Aorta (tissue), 5 donors: ENCODE measurements around the gene RAB25. TPM values are rescaled to one million over a fixed set of nuclear protein-coding genes. Genes with fewer than 3 reads are reported as not detected.
"Not testable (repeated sequence)": the region's sequence is repeated elsewhere in the genome, so short reads cannot be mapped to it uniquely, and the experiment has no call there.

Experiments
- ATAC-seq: fragments of 200-7000 bp; cut with Tn5 transposase; one replicate; pipeline ENCODE4 v1.9.1; 2022; ENCODE audit warnings: moderate library complexity; ENCODE audit not compliant: low FRiP score
- DNase-seq, 2 donors: peaks; one replicate each; pipeline ENCODE4 v3.0.0-alpha.2; 2020
- H3K27ac ChIP-seq, 2 donors: one replicate each; pipeline ENCODE4 v1.5.1; 2013; ENCODE audit warnings: low read length in 2 of 2, mild to moderate bottlenecking in 2 of 2, moderate library complexity in 2 of 2, control low read depth in 1 of 2, inconsistent platforms in 1 of 2, low read depth in 1 of 2
- H3K27me3 ChIP-seq, 2 donors: one replicate each; pipeline ENCODE4 v1.6.1; 2013; ENCODE audit warnings: control low read depth in 1 of 2, low read length in 1 of 2, mild to moderate bottlenecking in 1 of 2, moderate library complexity in 1 of 2; ENCODE audit not compliant: insufficient read depth in 2 of 2, control insufficient read depth in 1 of 2
- H3K36me3 ChIP-seq, 2 donors: one replicate each; pipeline ENCODE4 v1.6.1; 2013; ENCODE audit warnings: control low read depth in 1 of 2, low read length in 1 of 2, mild to moderate bottlenecking in 1 of 2; ENCODE audit not compliant: insufficient read depth in 2 of 2, control insufficient read depth in 1 of 2
- H3K4me1 ChIP-seq, 2 donors: one replicate each; pipeline ENCODE4 v1.6.1; 2013; ENCODE audit warnings: low read length in 2 of 2, control low read depth in 1 of 2, mild to moderate bottlenecking in 1 of 2, moderate library complexity in 1 of 2; ENCODE audit not compliant: insufficient read depth in 2 of 2, control insufficient read depth in 1 of 2
- H3K4me3 ChIP-seq, 2 donors: one replicate each; pipeline ENCODE4 v1.5.1; 2013; ENCODE audit warnings: low read length in 2 of 2, control low read depth in 1 of 2, mild to moderate bottlenecking in 1 of 2
- H3K9me3 ChIP-seq: one replicate; pipeline ENCODE4 v1.6.1; 2013; ENCODE audit warnings: mild to moderate bottlenecking, low read length; ENCODE audit not compliant: control insufficient read depth
- WGBS, 2 donors: extraction: QIAGEN DNeasy Blood & Tissue Kit; methylation state at CpG; one replicate each; pipeline ENCODE4 v1.1.7; 2013; 5-methylcytosine and 5-hydroxymethylcytosine counted together
- intact Hi-C, 2 donors: fragments of 100-400 bp; cut with DNase I; formaldehyde crosslinking; loops; one replicate each; pipeline versions ENCODE4 v1.14.2 to v1.15.0; 2022
- polyA plus RNA-seq, 2 donors: library from polyadenylated mRNA; stranded (reverse); fragments of 200-250 nt; gene quantifications; one replicate each; pipeline ENCODE4 v1.2.3, GENCODE V29; 2013
- total RNA-seq, 2 donors: library from RNA; stranded (reverse); fragmentation: NEBNext Ultra II Directional; extraction: Animal tissue kit (Norgen Biotek cat#: 25700); gene quantifications; one replicate each; pipeline ENCODE4 v1.2.1, GENCODE V29; 2021
- donor health status: healthy with polysubstance abuse.
- donor health status: Bipolar disorder and iron deficiency.
- donor health status: DM: no; HTN: no; CAD: no.
- donor health status: DM: no; HTN: no; CAD: no.
- donor health status: DM: yes; HTN: yes; CAD: no.

The RAB25 gene
- total and polyA plus RNA-seq, 4 donors = 1.5 to 32.4 TPM; not detected in 2

DNA sequence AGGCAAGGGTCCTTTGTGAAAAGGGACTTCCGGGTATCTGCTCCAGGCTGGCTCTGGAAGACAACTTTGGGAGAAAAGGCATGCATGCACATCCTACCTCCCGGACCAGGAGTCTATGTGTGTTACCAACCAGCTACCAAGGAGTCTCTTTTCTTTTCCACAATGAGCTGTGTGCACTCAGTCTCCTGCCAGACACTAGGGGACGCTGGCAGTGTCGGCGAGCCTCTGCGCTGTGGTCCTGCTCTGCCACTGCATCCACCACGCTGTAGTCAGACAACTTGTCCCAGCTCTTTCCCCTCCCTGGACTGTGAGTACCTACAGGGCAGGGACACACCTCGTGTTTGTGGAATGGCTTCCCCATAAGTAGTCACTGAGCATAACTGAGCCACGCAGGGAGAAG, 35.1 kb upstream of the RAB25 start:
- intact Hi-C loops = no loop called here
- Histone ChIP-seq H3K4me3 (no peak overlapping the region), H3K9me3 (no peaks in the 10 kb centered on the region), H3K27me3 (no peaks in the 10 kb centered on the region), H3K27ac (no peak overlapping the region), H3K4me1 (no peaks in the 10 kb centered on the region), H3K36me3 (no peaks in the 10 kb centered on the region)
- DNase-seq (peak in 1 of 2 donors; percentile 54), ATAC-seq (no peak)
- WGBS, 2 donors = 10 to 12% methylated on average over 9 of the region's 9 CpGs

GRCh38 chr1:156026588-156026987, 34.4 kb upstream of the RAB25 start:
- Histone ChIP-seq H3K27me3 (no peaks in the 10 kb centered on the region), H3K4me1 (no peaks in the 10 kb centered on the region), H3K9me3 (no peaks in the 10 kb centered on the region), H3K27ac (no peak overlapping the region), H3K36me3 (no peaks in the 10 kb centered on the region), H3K4me3 (no peak overlapping the region)
- no peak for DNase-seq
- no peak for ATAC-seq
- 84 to 90% methylated on average over 4 of the region's 4 CpGs for WGBS, 2 donors
- intact Hi-C loops = no loop called here

- Histone ChIP-seq H3K36me3 (no peaks in the 10 kb centered on the region), H3K27ac (no peak overlapping the region), H3K9me3 (no peaks in the 10 kb centered on the region), H3K27me3 (no peaks in the 10 kb centered on the region), H3K4me3 (no peak overlapping the region), H3K4me1 (no peaks in the 10 kb centered on the region)
- DNase-seq (no peak), ATAC-seq (no peak)
- intact Hi-C loops = no loop called here
- WGBS, 2 donors = 49 to 51% methylated on average over 6 of the region's 6 CpGs
Observed at GRCh38 chr1:156033011-156033410, 27.9 kb upstream of the RAB25 start.

GRCh38 chr1:156034991-156035390, 26.0 kb upstream of the RAB25 start:
- 85 to 87% methylated on average over 4 of the region's 4 CpGs for WGBS, 2 donors
- H3K4me3 ChIP-seq, H3K27ac ChIP-seq, DNase-seq, H3K27me3 ChIP-seq, H3K9me3 ChIP-seq, ATAC-seq, intact Hi-C loops, H3K4me1 ChIP-seq, H3K36me3 ChIP-seq: not testable (repeated sequence)

DNA sequence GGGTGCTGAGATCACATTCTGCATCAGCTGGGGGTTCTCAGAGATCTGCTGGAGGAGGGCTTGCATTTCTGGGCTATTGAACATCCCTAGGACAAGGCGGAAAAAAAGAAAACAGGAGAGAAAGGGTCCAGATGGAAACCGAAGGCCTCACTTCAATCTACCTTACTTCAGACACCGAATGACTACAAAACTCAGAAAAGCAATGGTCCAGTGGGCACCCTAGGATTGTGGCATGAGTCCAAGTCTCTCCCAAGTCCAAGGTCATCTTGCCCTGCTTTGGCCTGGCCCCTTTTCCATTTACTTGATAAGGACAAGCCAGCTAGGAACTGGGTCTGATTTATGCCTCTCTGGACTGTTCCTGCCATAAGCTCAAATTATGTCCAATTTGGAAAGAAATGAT, 18.1 kb upstream of the RAB25 start:
- DNase-seq = no peak
- Histone ChIP-seq H3K4me3 (no peak overlapping the region), H3K9me3 (no peaks in the 10 kb centered on the region), H3K36me3 (peaks cover 0 to 4% of the 10 kb centered on the region in 2 donors), H3K27me3 (no peaks in the 10 kb centered on the region), H3K27ac (no peak overlapping the region), H3K4me1 (no peaks in the 10 kb centered on the region)
- 87 to 91% methylated on average over 3 of the region's 3 CpGs for WGBS, 2 donors
- intact Hi-C loops = no loop called here
- ATAC-seq = no peak

DNA sequence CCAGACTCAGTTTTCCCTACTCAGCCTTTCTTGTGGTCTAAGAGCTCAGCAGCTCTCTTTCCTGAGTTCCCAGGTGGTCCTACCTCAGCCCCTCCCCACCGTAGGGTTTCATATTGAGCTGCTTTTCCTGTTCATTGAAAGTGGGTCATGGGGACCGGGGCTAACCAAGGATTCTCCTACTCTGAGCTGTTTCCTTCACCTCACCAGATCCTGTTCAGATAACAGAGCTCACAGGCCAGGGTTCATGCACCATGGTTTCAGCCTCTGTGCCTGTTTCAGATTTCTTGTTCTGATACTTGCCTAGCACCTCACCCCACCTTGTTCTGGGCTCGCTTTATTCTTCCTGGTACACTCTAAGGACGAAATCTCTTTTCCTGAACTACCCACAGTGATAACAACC, 15.9 kb upstream of the RAB25 start:
- WGBS, 2 donors = 93 to 94% methylated on average over 4 of the region's 4 CpGs
- no peak for ATAC-seq
- intact Hi-C loops = no loop called here
- Histone ChIP-seq H3K27me3 (no peaks in the 10 kb centered on the region), H3K4me1 (no peaks in the 10 kb centered on the region), H3K9me3 (no peaks in the 10 kb centered on the region), H3K36me3 (peaks cover 0 to 4% of the 10 kb centered on the region in 2 donors), H3K4me3 (no peak overlapping the region), H3K27ac (no peak overlapping the region)
- DNase-seq = no peak

- H3K27me3 ChIP-seq = no peaks in the 10 kb centered on the region
- H3K27ac ChIP-seq = no peak overlapping the region
- intact Hi-C loops = no loop called here
- no peak overlapping the region for H3K4me3 ChIP-seq
- no peak for DNase-seq
- H3K36me3 ChIP-seq = no peaks in the 10 kb centered on the region
- 68 to 69% methylated on average over 3 of the region's 3 CpGs for WGBS, 2 donors
- H3K4me1 ChIP-seq = no peaks in the 10 kb centered on the region
- no peaks in the 10 kb centered on the region for H3K9me3 ChIP-seq
- ATAC-seq = no peak
Observed at GRCh38 chr1:156048663-156049258, 12.2 kb upstream of the RAB25 start.

DNA sequence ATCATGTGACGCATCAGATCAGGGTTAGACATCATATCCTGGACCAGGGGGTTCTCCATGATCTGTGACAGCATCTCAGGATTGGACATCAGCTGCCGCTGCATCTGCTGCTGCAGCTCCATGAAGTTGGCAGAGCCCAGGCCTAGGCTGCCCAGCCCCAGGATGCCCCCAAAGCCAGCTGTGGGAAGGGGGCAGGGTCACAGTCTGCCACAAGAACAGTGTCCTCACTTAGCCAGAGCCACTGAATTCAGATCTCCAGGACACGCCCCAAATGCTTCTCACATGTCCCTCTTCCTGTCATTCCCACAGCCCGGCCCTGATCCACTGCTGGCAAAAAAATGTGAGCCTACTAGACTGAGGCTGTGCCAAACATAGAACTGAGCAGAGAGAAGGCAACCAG, 10.6 kb upstream of the RAB25 start:
- Histone ChIP-seq H3K4me3 (no peak overlapping the region), H3K9me3 (no peaks in the 10 kb centered on the region), H3K4me1 (no peaks in the 10 kb centered on the region), H3K27me3 (no peaks in the 10 kb centered on the region), H3K36me3 (no peaks in the 10 kb centered on the region), H3K27ac (no peak overlapping the region)
- DNase-seq = no peak
- ATAC-seq = no peak
- intact Hi-C loops = no loop called here
- 70 to 78% methylated on average over 4 of the region's 4 CpGs for WGBS, 2 donors

DNA sequence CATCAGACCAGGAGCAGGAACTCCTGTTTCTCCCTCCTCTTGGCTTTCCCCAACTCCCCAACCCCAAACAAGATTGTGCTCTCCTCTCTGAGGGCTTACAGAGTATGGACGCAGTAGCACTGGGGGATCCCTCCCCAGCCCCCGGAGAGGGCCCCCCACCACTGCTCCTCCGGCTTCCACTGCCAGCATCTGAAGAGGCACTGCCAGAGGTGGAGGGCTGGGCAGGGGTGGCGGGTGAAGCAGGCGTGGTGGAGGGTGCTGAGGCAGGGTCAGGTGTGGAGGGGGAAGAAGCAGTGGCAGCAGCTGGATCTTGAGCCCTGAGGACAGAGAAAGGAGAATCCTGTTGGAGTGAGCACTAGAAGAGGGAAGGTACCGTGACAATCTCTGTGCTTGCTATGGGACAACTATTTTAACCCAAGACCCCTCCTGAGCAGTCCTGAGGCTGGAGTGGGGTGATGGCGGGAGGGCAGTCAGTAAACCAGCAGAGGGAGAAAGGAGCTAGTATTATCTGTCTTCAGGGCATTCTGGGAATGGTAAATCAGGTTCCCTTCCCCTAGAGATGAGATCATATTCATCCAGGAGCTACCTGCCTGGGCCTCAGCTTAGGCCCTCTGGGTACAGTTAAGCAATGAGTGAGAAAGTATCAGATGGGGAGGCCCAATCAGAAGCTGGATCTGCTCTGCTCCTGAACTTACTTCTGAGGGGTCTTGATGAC, 9.8 kb upstream of the RAB25 start:
- WGBS, 2 donors = 88% methylated on average over 5 to 7 of the region's 7 CpGs
- intact Hi-C loops = no loop called here
- H3K36me3 ChIP-seq = no peaks in the 10 kb centered on the region

More for the DNA sequence above, 9.8 kb upstream of the RAB25 start:
- H3K4me3 ChIP-seq = no peak overlapping the region
- no peak for ATAC-seq
- no peak for DNase-seq
- H3K27me3 ChIP-seq = no peaks in the 10 kb centered on the region
- H3K27ac ChIP-seq = no peak overlapping the region
- H3K4me1 ChIP-seq = no peaks in the 10 kb centered on the region
- no peaks in the 10 kb centered on the region for H3K9me3 ChIP-seq
